Activated naive CD4-positive, alpha-beta T cell treated with anti-CD3 and anti-CD28 coated beads for 36 hours (primary cell): ENCODE measurements around the gene SYT2. TPM values are rescaled to one million over a fixed set of nuclear protein-coding genes. Genes with fewer than 3 reads are reported as not detected.
"Not testable (repeated sequence)": the region's sequence is repeated elsewhere in the genome, so short reads cannot be mapped to it uniquely, and the experiment has no call there.

Source experiments
- CTCF ChIA-PET: fragments of 350-600 bp; sonication (Branson Sonifier 250); formaldehyde crosslinking; loops from one replicate; lab custom pipeline; 2021; ENCODE audit warnings: antibody characterized with exemption; lab: Charles Lee
- DNase-seq: peaks from one replicate; pipeline ENCODE4 v3.0.0-alpha.2; 2020
- H3K27ac Mint-ChIP-seq: one replicate; pipeline ENCODE4 v1.8.0; 2021; ENCODE audit warnings: mild to moderate bottlenecking, mixed read lengths
- H3K27me3 Mint-ChIP-seq: one replicate; pipeline ENCODE4 v1.8.0; 2021; ENCODE audit warnings: low read depth, mixed read lengths
- H3K36me3 Mint-ChIP-seq: one replicate; pipeline ENCODE4 v1.8.0; 2021; ENCODE audit warnings: low read depth, mixed read lengths
- H3K4me1 Mint-ChIP-seq: one replicate; pipeline ENCODE4 v1.8.0; 2021; ENCODE audit warnings: low read depth, mixed read lengths
- H3K4me3 Mint-ChIP-seq: one replicate; pipeline ENCODE4 v1.8.0; 2021; ENCODE audit warnings: mild to moderate bottlenecking, moderate library complexity, mixed read lengths
- H3K9me3 Mint-ChIP-seq: one replicate; pipeline ENCODE4 v1.8.0; 2021; ENCODE audit warnings: mixed read lengths
- intact Hi-C: fragments of 100-400 bp; cut with micrococcal nuclease; formaldehyde crosslinking; loops from one replicate; pipeline ENCODE4 v1.15.1; 2023
- total RNA-seq, 2 experiments: library from RNA; stranded (reverse); gene quantifications; one replicate each; pipeline ENCODE4 v1.2.3, GENCODE V29; 2021

The SYT2 gene
- total RNA-seq, 2 experiments from 2014 or later: not detected

- H3K4me3 Mint-ChIP-seq: no peak overlapping the region
- CTCF ChIA-PET: interaction anchor here (2.7 kb wide), 1 partner anchor 11 kb away, joined by 8 read pairs; no protein-coding TSS in a partner anchor
- peaks cover 3% of the 10 kb centered on the region for H3K36me3 Mint-ChIP-seq
- no peak overlapping the region for H3K27ac Mint-ChIP-seq
- no peak for DNase-seq
- H3K4me1 Mint-ChIP-seq: peaks cover 9% of the 10 kb centered on the region
- no peaks in the 10 kb centered on the region for H3K27me3 Mint-ChIP-seq
- no peaks in the 10 kb centered on the region for H3K9me3 Mint-ChIP-seq
- intact Hi-C loops: no loop called here
These were observed 146.4 kb downstream of the SYT2 start for GRCh38 chr1:202563818-202564217.

- DNase-seq: no peak
- CTCF ChIA-PET: interaction anchor here (0.6 to 2.7 kb wide), 5 partner anchors 9 to 319 kb away, joined by 3 to 10 read pairs (median 5); no protein-coding TSS in a partner anchor
- H3K4me3 Mint-ChIP-seq: no peak overlapping the region
- intact Hi-C loops: no loop called here
- peaks cover 9% of the 10 kb centered on the region for H3K4me1 Mint-ChIP-seq
- no peak overlapping the region for H3K27ac Mint-ChIP-seq
- H3K27me3 Mint-ChIP-seq: no peaks in the 10 kb centered on the region
- H3K9me3 Mint-ChIP-seq: no peaks in the 10 kb centered on the region
- H3K36me3 Mint-ChIP-seq: peaks cover 3% of the 10 kb centered on the region
These were observed 147.7 kb downstream of the SYT2 start for GRCh38 chr1:202562444-202563060.

GRCh38 chr1:202561726-202562443 lies 148.4 kb downstream of the SYT2 start:
- Mint-ChIP-seq H3K4me3 (no peak overlapping the region), H3K27ac (no peak overlapping the region), H3K4me1 (peaks cover 6% of the 10 kb centered on the region), H3K9me3 (no peaks in the 10 kb centered on the region), H3K27me3 (no peaks in the 10 kb centered on the region), H3K36me3 (no peaks in the 10 kb centered on the region)
- no peak for DNase-seq
- CTCF ChIA-PET: interaction anchor here (0.5 to 2.7 kb wide), 6 partner anchors 10 to 324 kb away, joined by 3 to 10 read pairs (median 4); no protein-coding TSS in a partner anchor
- intact Hi-C loops: no loop called here

GRCh38 chr1:202561240-202561639 lies 149.0 kb downstream of the SYT2 start:
- Mint-ChIP-seq H3K27ac (no peak overlapping the region), H3K27me3 (no peaks in the 10 kb centered on the region), H3K9me3 (no peaks in the 10 kb centered on the region), H3K36me3 (no peaks in the 10 kb centered on the region), H3K4me3 (no peak overlapping the region), H3K4me1 (peaks cover 6% of the 10 kb centered on the region)
- CTCF ChIA-PET: interaction anchor here (0.8 to 1.5 kb wide), 3 partner anchors 10 to 244 kb away, joined by 3 to 10 read pairs (median 4); no protein-coding TSS in a partner anchor
- DNase-seq: no peak
- intact Hi-C loops: no loop called here

GRCh38 chr1:202557662-202558061 lies 152.6 kb downstream of the SYT2 start:
- CTCF ChIA-PET: interaction anchor here (0.7 to 1.3 kb wide), 2 partner anchors 122 to 161 kb away, joined by 3 to 4 read pairs; no protein-coding TSS in a partner anchor
- intact Hi-C loops: not testable (repeated sequence)

GRCh38 chr1:202556037-202556436 lies 154.2 kb downstream of the SYT2 start:
- CTCF ChIA-PET, H3K4me1 Mint-ChIP-seq, H3K9me3 Mint-ChIP-seq, DNase-seq, H3K27ac Mint-ChIP-seq, H3K36me3 Mint-ChIP-seq, H3K27me3 Mint-ChIP-seq, H3K4me3 Mint-ChIP-seq, intact Hi-C loops: not testable (repeated sequence)

More at GRCh38 chr1:202557662-202558061, 152.6 kb downstream of the SYT2 start:
- not testable (repeated sequence) for H3K27me3 Mint-ChIP-seq, H3K4me3 Mint-ChIP-seq, H3K9me3 Mint-ChIP-seq, H3K4me1 Mint-ChIP-seq, H3K27ac Mint-ChIP-seq, H3K36me3 Mint-ChIP-seq, DNase-seq

GRCh38 chr1:202554619-202555018 lies 155.6 kb downstream of the SYT2 start:
- H3K4me3 Mint-ChIP-seq, DNase-seq, H3K27me3 Mint-ChIP-seq, H3K27ac Mint-ChIP-seq, H3K9me3 Mint-ChIP-seq, H3K36me3 Mint-ChIP-seq, intact Hi-C loops, H3K4me1 Mint-ChIP-seq: not testable (repeated sequence)
- CTCF ChIA-PET: interaction anchor here (0.6 kb wide), 1 partner anchor 612 kb away, joined by 3 read pairs; no protein-coding TSS in a partner anchor

- intact Hi-C loops: no loop called here
- DNase-seq: no peak
- Mint-ChIP-seq H3K4me3 (no peak overlapping the region), H3K9me3 (no peaks in the 10 kb centered on the region), H3K27ac (no peak overlapping the region), H3K36me3 (no peaks in the 10 kb centered on the region), H3K4me1 (no peaks in the 10 kb centered on the region), H3K27me3 (no peaks in the 10 kb centered on the region)
- CTCF ChIA-PET: no interaction called here
These were observed 156.7 kb downstream of the SYT2 start for GRCh38 chr1:202553560-202554038.

- CTCF ChIA-PET, H3K4me3 Mint-ChIP-seq: not testable (repeated sequence)
These were observed 157.2 kb downstream of the SYT2 start for GRCh38 chr1:202553078-202553477.

GRCh38 chr1:202552615-202553014 lies 157.6 kb downstream of the SYT2 start:
- H3K36me3 Mint-ChIP-seq, H3K27me3 Mint-ChIP-seq, H3K4me3 Mint-ChIP-seq, H3K27ac Mint-ChIP-seq, H3K4me1 Mint-ChIP-seq, H3K9me3 Mint-ChIP-seq, intact Hi-C loops, CTCF ChIA-PET, DNase-seq: not testable (repeated sequence)

More at GRCh38 chr1:202553078-202553477, 157.2 kb downstream of the SYT2 start:
- DNase-seq, H3K27me3 Mint-ChIP-seq, H3K27ac Mint-ChIP-seq, intact Hi-C loops, H3K36me3 Mint-ChIP-seq, H3K9me3 Mint-ChIP-seq, H3K4me1 Mint-ChIP-seq: not testable (repeated sequence)

- no peak for DNase-seq
- CTCF ChIA-PET: interaction anchor here (1.0 kb wide), 1 partner anchor 20 kb away, joined by 3 read pairs; no protein-coding TSS in a partner anchor
- Mint-ChIP-seq H3K9me3 (no peaks in the 10 kb centered on the region), H3K4me3 (no peak overlapping the region), H3K27ac (no peak overlapping the region), H3K36me3 (no peaks in the 10 kb centered on the region), H3K4me1 (no peaks in the 10 kb centered on the region), H3K27me3 (no peaks in the 10 kb centered on the region)
- intact Hi-C loops: no loop called here
These were observed 158.6 kb downstream of the SYT2 start for GRCh38 chr1:202551683-202552082.

GRCh38 chr1:202550088-202550487 lies 160.2 kb downstream of the SYT2 start:
- DNase-seq, H3K27ac Mint-ChIP-seq, H3K9me3 Mint-ChIP-seq, H3K36me3 Mint-ChIP-seq, intact Hi-C loops, H3K27me3 Mint-ChIP-seq, H3K4me3 Mint-ChIP-seq, H3K4me1 Mint-ChIP-seq: not testable (repeated sequence)
- CTCF ChIA-PET: interaction anchor here (0.5 kb wide), 1 partner anchor 464 kb away, joined by 3 read pairs; no protein-coding TSS in a partner anchor
